Mesothelial cell of epicardium (in vitro differentiated cells): ENCODE measurements around the gene ARX. TPM values are rescaled to one million over a fixed set of nuclear protein-coding genes. Genes with fewer than 3 reads are reported as not detected.

Experiments used
- DNase-seq, 2 experiments: peaks; one replicate each; pipeline ENCODE4 v3.0.0; 2021; ENCODE audit warnings: low spot score in 2 of 2; ENCODE audit not compliant: unreplicated experiment in 2 of 2
- H3K27ac Mint-ChIP-seq: 2 replicates; pipeline ENCODE4 v1.8.0; 2021; ENCODE audit warnings: mixed read lengths
- H3K27me3 Mint-ChIP-seq: 2 replicates; pipeline ENCODE4 v1.8.0; 2021; ENCODE audit warnings: low read depth, mixed read lengths
- H3K36me3 Mint-ChIP-seq: 2 replicates; pipeline ENCODE4 v1.8.0; 2021; ENCODE audit warnings: mixed read lengths
- H3K4me1 Mint-ChIP-seq: 2 replicates; pipeline ENCODE4 v1.8.0; 2021; ENCODE audit warnings: mixed read lengths
- H3K4me3 Mint-ChIP-seq: 2 replicates; pipeline ENCODE4 v1.8.0; 2021; ENCODE audit warnings: mild to moderate bottlenecking, moderate library complexity, mixed read lengths
- H3K9me3 Mint-ChIP-seq: 2 replicates; pipeline ENCODE4 v1.8.0; 2021; ENCODE audit warnings: mixed read lengths
- total RNA-seq: library from RNA; stranded (reverse); gene quantifications from 3 replicates; pipeline ENCODE4 v1.2.1, GENCODE V29; 2021
- TF ChIP-seq, protein P1 (sequence below): fragments of 200-600 bp; sonication (generic); IDR thresholded peaks from one replicate; pipeline ENCODE4 v1.5.0; 2021; ENCODE audit warnings: antibody characterized with exemption; ENCODE audit not compliant: unreplicated experiment

ARX gene
- total RNA-seq, 1 donor from 2014 or later = not detected

DNA sequence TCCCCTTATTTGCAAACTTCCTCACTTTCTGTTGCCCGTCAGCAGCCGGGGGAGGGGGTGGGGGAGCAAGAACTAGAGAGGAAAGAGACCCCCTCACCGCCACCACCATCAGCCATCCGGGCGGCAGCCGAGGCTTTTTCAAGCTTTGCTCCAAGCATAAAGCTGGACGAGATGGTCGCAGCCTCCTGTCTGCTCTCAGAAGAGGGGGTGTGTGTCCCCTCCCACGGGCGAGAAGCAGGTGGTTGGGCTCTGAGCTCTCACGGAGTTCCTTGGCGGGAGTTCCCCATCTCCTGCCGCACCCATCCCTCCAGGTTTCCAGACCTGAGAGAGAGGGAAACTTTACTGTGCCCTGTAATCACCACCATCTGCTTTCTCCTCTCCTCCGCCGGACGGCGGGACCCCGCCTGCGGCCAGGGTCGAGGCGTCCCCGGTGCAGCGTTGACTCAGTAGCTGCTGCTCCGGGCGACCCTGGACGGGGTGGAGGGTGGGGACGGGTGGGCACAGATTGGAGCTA is 4.7 kb upstream of the ARX start:
- H3K4me1 Mint-ChIP-seq = peaks cover 28% of the 10 kb centered on the region
- H3K27ac Mint-ChIP-seq = no peak overlapping the region
- TF ChIP-seq, protein P1, sequence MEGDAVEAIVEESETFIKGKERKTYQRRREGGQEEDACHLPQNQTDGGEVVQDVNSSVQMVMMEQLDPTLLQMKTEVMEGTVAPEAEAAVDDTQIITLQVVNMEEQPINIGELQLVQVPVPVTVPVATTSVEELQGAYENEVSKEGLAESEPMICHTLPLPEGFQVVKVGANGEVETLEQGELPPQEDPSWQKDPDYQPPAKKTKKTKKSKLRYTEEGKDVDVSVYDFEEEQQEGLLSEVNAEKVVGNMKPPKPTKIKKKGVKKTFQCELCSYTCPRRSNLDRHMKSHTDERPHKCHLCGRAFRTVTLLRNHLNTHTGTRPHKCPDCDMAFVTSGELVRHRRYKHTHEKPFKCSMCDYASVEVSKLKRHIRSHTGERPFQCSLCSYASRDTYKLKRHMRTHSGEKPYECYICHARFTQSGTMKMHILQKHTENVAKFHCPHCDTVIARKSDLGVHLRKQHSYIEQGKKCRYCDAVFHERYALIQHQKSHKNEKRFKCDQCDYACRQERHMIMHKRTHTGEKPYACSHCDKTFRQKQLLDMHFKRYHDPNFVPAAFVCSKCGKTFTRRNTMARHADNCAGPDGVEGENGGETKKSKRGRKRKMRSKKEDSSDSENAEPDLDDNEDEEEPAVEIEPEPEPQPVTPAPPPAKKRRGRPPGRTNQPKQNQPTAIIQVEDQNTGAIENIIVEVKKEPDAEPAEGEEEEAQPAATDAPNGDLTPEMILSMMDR = no peak
- H3K36me3 Mint-ChIP-seq = no peaks in the 10 kb centered on the region
- H3K4me3 Mint-ChIP-seq = no peak overlapping the region
- DNase-seq = no peak
- no peaks in the 10 kb centered on the region for H3K9me3 Mint-ChIP-seq
- peaks cover 98% of the 10 kb centered on the region for H3K27me3 Mint-ChIP-seq

DNA sequence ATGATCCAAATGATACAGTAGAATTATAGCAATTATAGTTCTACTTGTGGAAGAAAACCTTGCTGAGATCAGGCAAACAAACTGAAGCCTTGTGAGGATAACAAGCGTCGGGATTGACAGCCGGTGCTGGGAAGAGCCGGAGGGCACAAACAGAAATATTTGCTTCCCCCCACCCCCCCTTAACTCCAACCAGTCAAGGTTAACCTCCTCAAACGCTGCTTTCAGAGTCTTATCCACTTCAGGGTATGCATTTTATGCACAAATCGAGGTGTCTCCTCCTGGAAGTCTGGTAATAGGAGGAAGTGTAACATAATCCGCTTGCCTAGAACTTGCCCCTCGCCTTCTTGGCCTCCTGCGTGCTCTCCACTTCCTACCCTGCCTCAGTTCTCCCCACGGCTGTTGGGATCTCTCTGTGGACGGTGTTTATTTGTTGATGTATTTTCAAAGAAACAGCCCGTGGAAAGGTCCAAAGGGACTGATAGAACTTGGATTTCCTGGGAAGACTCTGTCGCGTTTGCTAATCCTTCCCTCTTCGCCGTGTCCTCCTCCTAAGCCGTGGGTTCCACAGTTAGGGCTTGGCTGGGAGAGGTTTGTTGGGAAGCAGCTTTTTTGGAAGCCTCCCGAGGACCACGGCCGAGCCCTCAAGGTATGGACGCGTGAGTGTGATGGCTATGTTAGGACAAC is 4.1 kb upstream of the ARX start:
- H3K36me3 Mint-ChIP-seq = no peaks in the 10 kb centered on the region
- no peaks in the 10 kb centered on the region for H3K9me3 Mint-ChIP-seq
- TF ChIP-seq, protein P1 = no peak
- H3K4me3 Mint-ChIP-seq = no peak overlapping the region
- H3K27me3 Mint-ChIP-seq = peaks cover 98% of the 10 kb centered on the region
- H3K27ac Mint-ChIP-seq = no peak overlapping the region
- no peak for DNase-seq
- H3K4me1 Mint-ChIP-seq = peaks cover 28% of the 10 kb centered on the region

DNA sequence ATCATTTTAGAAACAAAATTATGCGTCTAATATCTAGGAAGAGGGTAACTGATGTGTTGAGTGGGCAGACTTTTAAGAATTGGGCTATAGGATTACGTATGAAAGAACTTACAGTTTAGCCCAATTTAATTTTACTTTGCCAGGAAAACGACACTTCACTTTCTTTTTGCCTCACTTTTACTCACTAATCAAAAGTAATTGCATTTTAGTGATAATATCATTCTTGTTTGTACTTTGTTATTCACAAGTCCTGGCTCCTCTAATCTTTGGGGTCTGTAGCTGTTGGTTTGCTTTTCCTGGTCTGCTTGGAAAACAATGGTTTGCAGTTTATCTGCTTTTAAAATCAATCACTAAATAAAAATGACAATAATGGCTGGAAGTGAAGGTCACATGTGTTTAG is 2.9 kb upstream of the ARX start:
- TF ChIP-seq, protein P1 = no peak
- Mint-ChIP-seq H3K27me3 (peaks cover 98% of the 10 kb centered on the region), H3K4me3 (no peak overlapping the region), H3K4me1 (peaks cover 28% of the 10 kb centered on the region), H3K27ac (no peak overlapping the region), H3K9me3 (no peaks in the 10 kb centered on the region), H3K36me3 (no peaks in the 10 kb centered on the region)
- DNase-seq = no peak

DNA sequence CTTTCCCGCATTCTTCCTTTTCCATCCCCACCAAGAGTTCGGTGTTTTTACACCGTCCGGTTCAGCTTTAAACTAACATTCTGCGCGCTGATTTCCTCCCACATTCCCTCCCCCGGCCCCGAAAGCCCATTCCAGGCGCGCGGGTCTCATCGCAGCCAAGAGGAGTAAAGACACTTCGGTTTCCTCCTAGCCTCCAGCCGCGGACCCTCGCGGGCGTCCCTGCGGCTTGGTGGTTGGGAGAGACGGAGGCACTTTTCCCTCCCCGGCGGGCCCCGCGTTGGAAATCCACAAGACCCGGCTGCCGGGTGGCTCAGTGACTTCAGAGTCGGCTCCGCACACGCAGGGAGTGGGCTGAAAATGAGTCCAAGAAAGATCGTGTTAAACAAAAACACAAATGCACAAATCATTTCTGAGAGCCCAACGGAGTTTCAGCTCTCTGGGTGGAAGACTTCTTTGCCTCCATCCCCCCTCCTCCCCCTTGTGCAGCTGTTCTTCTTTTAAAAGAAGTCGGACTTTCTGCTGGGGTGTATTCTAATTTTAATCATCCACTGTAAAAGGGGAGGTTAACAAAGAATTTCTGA is 2.0 kb upstream of the ARX start:
- H3K4me3 Mint-ChIP-seq = peak overlapping the region; percentile 50
- H3K27me3 Mint-ChIP-seq = peaks cover 93% of the 10 kb centered on the region
- peaks cover 31% of the 10 kb centered on the region for H3K4me1 Mint-ChIP-seq
- TF ChIP-seq, protein P1 = no peak
- H3K36me3 Mint-ChIP-seq = no peaks in the 10 kb centered on the region
- no peaks in the 10 kb centered on the region for H3K9me3 Mint-ChIP-seq
- H3K27ac Mint-ChIP-seq = no peak overlapping the region
- peak in 1 of 2 experiments; percentile 52 for DNase-seq

DNA sequence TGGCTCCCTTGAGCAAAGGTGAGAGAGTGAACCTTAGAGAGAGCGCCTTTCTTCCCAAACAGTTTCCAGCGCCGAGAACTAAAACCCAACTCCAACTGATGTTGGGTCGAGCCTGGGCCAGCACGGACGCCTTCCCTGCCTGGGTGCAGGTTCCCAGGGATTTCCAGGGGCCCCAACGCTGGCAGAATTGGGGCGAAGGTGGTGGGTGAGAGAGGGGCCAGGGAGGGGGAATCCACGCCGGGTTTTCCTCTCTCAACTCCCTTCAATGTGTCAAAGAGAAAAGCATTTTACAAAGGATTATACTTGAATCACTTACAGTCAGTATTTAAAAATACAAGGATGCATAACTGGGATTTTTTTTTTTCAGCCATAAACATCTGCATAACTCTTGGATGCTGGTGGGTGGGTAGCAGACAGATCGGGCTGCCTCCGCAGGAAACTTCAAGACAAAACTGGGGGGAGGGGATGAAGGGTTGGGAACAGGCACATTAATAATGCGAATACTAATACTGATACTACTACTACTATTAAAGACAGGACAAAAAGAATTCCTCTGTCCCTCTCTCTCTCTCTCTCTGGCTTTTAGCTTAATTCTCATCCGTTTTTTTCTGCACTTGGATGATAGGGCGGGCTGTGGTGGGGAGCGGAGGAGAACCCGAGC is 1.3 kb upstream of the ARX start:
- H3K27ac Mint-ChIP-seq = no peak overlapping the region
- H3K4me3 Mint-ChIP-seq = peak overlapping the region; percentile 50
- no peaks in the 10 kb centered on the region for H3K36me3 Mint-ChIP-seq
- H3K9me3 Mint-ChIP-seq = no peaks in the 10 kb centered on the region
- peaks cover 93% of the 10 kb centered on the region for H3K27me3 Mint-ChIP-seq
- peaks cover 32% of the 10 kb centered on the region for H3K4me1 Mint-ChIP-seq
- TF ChIP-seq, protein P1 = no peak
- no peak for DNase-seq
